Adrenal gland (tissue), 5 donors: ENCODE results near the gene EPHA5.

Source experiments
- CTCF ChIP-seq, 6 experiments: fragments of 450-650 bp in 4 of 6; fragments of 200-600 bp in 2 of 6; sonication (generic) in 1 of 6; IDR thresholded peaks; 1 replicate in 5 of 6; 2 replicates in 1 of 6; pipeline versions ENCODE4 v1.5.1 to v1.8.0; 2016 to 2021; ENCODE audit warnings: antibody characterized with exemption in 6 of 6, mild to moderate bottlenecking in 2 of 6, moderate library complexity in 1 of 6
- POLR2A ChIP-seq, 2 donors: fragments of 450-650 bp; IDR thresholded peaks; one replicate each; pipeline ENCODE4 v1.6.1; 2017; ENCODE audit warnings: antibody characterized with exemption in 2 of 2, mild to moderate bottlenecking in 2 of 2, moderate library complexity in 1 of 2
- donor health status: DM: no; HTN: no; CAD: no.

GRCh38 chr4:65696436-65696835 is 26.1 kb upstream of the EPHA5 start:
- TF ChIP-seq CTCF (IDR thresholded peaks at IDR 0.05): no peak
- no peak for TF ChIP-seq POLR2A (IDR thresholded peaks at IDR 0.05)
